ENCODE data around the gene RALGDS.
A peak's percentile ranks its signal among the peaks of the same experiment; 100 is the strongest.
"Not testable (repeated sequence)": the region's sequence is repeated elsewhere in the genome, so short reads cannot be mapped to it uniquely, and the experiment has no call there.

The RALGDS gene

DNA sequence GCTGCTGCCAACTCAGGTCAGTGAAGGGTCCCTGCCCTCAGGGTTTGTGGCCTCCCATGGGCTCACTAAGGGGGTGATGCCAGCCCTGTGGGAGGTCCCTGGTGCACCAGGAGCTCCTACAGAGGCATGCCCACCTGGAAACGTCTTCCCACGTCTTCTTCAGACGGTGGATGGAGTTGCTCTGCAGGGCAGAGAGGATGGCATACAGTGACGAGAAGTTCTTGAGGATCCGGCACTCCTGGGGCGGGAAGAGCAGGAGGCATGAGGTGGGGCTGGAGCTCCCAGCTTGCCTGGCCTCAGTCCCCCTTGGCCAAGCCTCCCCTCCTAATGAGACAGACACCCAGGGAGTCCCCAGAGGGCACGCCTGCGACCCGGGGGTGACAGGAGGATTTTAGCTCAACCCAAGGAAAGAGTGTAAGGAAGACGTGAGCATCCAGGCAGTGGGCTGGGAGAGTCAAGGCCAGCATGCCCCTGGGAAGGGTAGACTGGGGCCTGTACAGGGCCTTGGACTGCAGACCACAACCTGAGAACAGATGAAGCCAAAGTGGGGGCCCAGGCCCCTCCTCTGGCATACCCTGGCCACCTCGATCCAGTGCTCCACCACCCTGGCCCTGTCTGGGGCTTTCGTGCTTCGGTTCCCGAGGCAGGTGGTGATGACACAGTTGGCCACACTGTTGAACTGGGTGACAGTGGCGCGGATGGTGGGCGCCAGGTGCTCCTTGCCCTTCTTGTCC, 14.4 kb downstream of the RALGDS start:
- DNase-seq (ENCODE audit: low spot score) = no peak

GRCh38 chr9:133105461-133105770, 15.6 kb downstream of the RALGDS start:
- DNase-seq (ENCODE audit: low spot score) = no peak

- no peak for DNase-seq (ENCODE audit: low spot score)
Measured at GRCh38 chr9:133104718-133105460, 16.2 kb downstream of the RALGDS start.

- no peak for DNase-seq (ENCODE audit: low spot score)
Measured at GRCh38 chr9:133103987-133104505, 17.0 kb downstream of the RALGDS start.

- peak; percentile 77 for DNase-seq (ENCODE audit: low spot score)
Measured at GRCh38 chr9:133103183-133103986, 17.7 kb downstream of the RALGDS start.

DNA sequence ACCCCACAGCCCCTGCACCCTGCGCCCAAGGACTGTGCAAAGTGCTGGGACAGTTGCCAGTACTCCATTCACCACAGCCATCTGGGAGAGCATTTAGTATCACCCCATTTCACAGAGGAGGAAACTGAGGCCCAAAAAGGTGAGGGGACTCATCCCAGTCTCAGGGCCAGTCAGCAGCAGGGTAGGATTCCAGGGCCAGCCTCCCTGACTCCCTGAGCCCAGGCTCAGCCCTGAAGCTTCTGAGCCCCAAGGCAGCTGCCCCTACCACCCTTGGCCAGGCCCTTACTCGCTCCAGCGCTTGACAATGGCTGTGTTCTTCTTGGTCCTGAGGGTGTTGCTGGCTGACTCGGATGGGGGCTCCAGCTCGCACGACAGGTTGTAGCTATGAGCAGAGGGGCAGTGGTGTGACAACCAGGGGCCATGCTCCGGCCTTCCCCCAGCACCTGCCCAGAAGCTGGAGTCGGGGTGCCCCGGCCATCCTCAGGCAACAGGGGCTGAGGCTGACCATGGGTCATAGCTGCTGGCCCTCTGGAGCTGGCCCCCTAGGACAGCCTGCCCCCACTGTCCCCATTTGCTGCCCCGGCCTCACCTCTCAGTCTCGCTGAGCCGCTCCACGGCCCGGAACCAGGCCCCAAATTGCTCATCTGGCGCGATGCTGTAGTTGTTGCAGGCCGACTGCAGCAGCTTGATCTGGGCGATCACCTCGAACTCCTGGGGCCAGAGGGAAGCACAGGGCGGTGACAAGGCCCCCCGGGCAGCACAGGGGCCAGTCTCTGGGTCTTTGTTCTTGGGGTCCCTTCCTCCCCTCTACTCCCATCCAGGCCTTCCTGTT, 18.6 kb downstream of the RALGDS start:
- no peak for DNase-seq (ENCODE audit: low spot score)

- no peak for DNase-seq (ENCODE audit: low spot score)
Measured at GRCh38 chr9:133101356-133102189, 19.5 kb downstream of the RALGDS start.

- DNase-seq (ENCODE audit: low spot score) = no peak
Measured at GRCh38 chr9:133100506-133101355, 20.3 kb downstream of the RALGDS start.

- no peak for DNase-seq (ENCODE audit: low spot score)
Measured at GRCh38 chr9:133099726-133100505, 21.1 kb downstream of the RALGDS start.

GRCh38 chr9:133098871-133099270, 22.2 kb downstream of the RALGDS start:
- no peak for DNase-seq (ENCODE audit: low spot score)

DNA sequence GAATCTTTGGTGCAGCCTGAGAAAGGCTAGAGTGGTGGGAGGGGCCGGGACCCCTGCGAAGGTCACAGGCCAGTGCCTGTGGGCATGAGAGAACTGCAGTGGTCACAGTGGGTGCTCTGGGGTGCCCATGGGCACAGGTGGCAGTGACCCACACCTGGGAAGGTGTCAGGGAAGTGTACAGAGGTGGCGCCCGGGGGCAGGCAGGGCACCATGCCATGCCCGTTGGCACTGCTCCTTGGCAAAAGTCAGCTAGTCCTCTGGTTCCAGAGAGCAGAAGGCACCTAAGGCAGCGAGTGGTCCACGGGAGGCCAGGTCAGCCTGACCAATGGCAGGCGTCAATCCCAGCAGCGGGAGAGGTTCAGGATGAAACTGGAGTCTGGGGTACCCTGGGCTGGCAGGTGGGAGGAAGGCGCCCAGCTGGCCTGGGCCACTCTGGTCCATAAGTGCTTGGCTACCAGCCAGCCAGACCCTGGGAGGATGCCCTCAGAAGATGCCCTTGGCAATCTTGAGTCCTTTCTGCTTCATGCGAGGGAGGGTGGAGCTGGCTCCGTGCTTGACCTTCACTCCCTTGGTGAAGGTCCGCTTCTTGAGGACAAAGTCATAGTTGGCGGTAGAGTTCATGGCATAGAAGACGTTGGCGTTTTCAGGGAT, 22.8 kb downstream of the RALGDS start:
- no peak for DNase-seq (ENCODE audit: low spot score)

- no peak for DNase-seq (ENCODE audit: low spot score)
Measured at GRCh38 chr9:133094842-133095393, 26.1 kb downstream of the RALGDS start.

DNA sequence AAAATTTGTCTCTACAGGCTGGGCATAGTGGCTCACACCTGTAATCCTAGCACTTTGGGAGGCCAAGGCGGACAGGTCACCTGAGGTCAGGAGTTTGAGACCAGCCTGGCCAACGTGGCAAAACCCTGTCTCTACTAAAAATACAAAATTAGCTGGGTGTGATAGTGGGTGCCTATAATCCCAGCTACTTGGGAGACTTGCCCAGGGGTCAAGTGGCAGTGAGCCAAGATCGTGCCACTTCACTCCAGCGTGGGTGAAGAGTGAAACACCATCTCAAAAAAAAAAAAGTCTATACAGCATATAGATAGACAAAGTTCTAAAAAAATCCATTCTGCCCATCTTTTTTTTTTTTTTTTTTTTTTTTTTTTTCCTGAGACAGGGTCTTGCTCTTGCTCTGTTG, 26.7 kb downstream of the RALGDS start:
- DNase-seq (ENCODE audit: low spot score) = not testable (repeated sequence)

DNA sequence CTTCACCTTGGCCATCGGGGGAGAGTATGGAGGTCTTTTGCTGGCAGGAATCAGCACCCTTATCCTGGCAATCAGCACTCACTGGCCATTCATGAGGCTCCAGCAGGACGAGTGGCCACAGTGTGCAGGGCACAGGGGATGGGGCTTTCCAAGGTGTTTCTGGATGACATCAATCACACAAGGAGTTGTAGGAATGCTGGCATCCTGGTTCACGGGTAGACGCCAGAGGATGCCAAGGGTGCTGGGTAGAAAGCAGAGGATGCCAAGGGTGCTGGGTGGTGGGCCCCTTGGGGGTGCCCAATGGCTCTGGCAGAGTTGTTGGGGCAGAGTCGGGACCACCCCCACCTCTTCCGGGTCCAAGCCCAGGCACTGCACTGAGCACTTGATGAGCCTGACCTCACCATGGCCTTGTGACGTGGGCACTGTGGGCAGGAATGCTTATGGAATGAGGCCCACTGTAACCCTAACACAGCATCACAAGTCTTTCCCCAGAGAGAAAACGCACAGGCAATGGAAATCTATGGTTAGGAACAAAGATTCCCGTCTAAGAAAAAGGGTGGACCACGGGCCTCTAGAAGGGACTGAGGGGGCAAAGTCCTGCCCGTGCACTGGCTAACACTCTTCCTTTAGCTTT, 30.2 kb downstream of the RALGDS start:
- no peak for DNase-seq (ENCODE audit: low spot score)

- no peak for DNase-seq (ENCODE audit: low spot score)
Measured at GRCh38 chr9:133090187-133090586, 30.9 kb downstream of the RALGDS start.

DNA sequence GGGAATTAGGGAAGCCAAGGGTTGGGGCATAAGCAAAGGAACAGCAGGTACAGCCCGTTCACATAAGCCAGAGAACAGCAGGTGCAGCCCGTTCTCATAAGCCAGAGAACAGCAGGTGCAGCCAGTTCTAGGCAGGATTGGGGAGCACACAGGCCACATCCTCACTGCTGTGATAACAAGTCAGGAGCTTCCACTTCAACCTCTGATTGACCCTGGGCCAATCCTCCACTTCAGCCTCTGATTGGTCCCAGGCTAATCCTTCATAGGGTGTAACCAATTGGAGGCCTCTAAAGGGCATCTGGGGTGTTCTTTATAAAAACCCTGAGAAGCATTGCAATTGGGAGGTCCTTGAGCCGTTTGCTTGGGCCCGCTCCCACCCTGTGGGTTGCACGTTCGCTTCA, 31.8 kb downstream of the RALGDS start:
- DNase-seq (ENCODE audit: low spot score) = no peak

- no peak for DNase-seq (ENCODE audit: low spot score)
Measured at GRCh38 chr9:133088756-133089155, 32.3 kb downstream of the RALGDS start.

All from D341Med (cell line).